GM23248 (cell line): Measurements from ENCODE around the gene IGSF21. TPM values are rescaled to one million over a fixed set of nuclear protein-coding genes. Genes with fewer than 3 reads are reported as not detected.

Experiments used
- DNase-seq: peaks from one replicate; pipeline ENCODE4 v3.0.0-alpha.2; 2015
- H2AFZ ChIP-seq: fragments of 200-600 bp; sonication (generic); 2 replicates; pipeline ENCODE4 v1.6.1; 2016; ENCODE audit warnings: antibody characterized with exemption
- H3F3A ChIP-seq: fragments of 200-600 bp; sonication (generic); 2 replicates; pipeline ENCODE4 v1.6.1; 2016; ENCODE audit warnings: mild to moderate bottlenecking, antibody characterized with exemption, mixed run types; ENCODE audit not compliant: insufficient read depth
- H3K27ac ChIP-seq: fragments of 200-600 bp; sonication (generic); 2 replicates; pipeline ENCODE4 v1.5.1; 2016; ENCODE audit warnings: mild to moderate bottlenecking
- H3K27me3 ChIP-seq: fragments of 200-600 bp; sonication (generic); replicated peaks from 2 replicates; pipeline ENCODE4 v1.6.1; 2016; ENCODE audit warnings: mild to moderate bottlenecking; ENCODE audit not compliant: insufficient read depth
- H3K36me3 ChIP-seq: fragments of 200-600 bp; sonication (generic); 2 replicates; pipeline ENCODE4 v1.6.1; 2016; ENCODE audit warnings: low read depth, mild to moderate bottlenecking
- H3K4me1 ChIP-seq: fragments of 200-600 bp; sonication (generic); 2 replicates; pipeline ENCODE4 v1.6.1; 2016; ENCODE audit warnings: mild to moderate bottlenecking; ENCODE audit not compliant: insufficient read depth
- H3K4me2 ChIP-seq: fragments of 200-600 bp; sonication (generic); one replicate; pipeline ENCODE4 v1.6.1; 2016; ENCODE audit warnings: mild to moderate bottlenecking; ENCODE audit not compliant: unreplicated experiment
- H3K4me3 ChIP-seq: fragments of 200-600 bp; sonication (generic); 2 replicates; pipeline ENCODE4 v1.5.1; 2016; ENCODE audit warnings: mild to moderate bottlenecking
- H3K79me2 ChIP-seq: fragments of 200-600 bp; sonication (generic); 2 replicates; pipeline ENCODE4 v1.6.1; 2016; ENCODE audit warnings: mild to moderate bottlenecking; ENCODE audit not compliant: insufficient read depth
- H3K9ac ChIP-seq: fragments of 200-600 bp; sonication (generic); 2 replicates; pipeline ENCODE4 v1.6.1; 2016; ENCODE audit warnings: mild to moderate bottlenecking
- H3K9me2 ChIP-seq: fragments of 200-600 bp; sonication (generic); 2 replicates; pipeline ENCODE4 v1.6.1; 2016; ENCODE audit warnings: mixed run types, mild to moderate bottlenecking, moderate library complexity; ENCODE audit not compliant: insufficient read depth
- H3K9me3 ChIP-seq: fragments of 200-600 bp; sonication (generic); one replicate; pipeline ENCODE4 v1.6.1; 2017; ENCODE audit warnings: low read depth
- H4K20me1 ChIP-seq: fragments of 200-600 bp; sonication (generic); 2 replicates; pipeline ENCODE4 v1.6.0; 2016; ENCODE audit not compliant: insufficient read depth
- EZH2 ChIP-seq: fragments of 200-600 bp; sonication (generic); IDR thresholded peaks from 2 replicates; pipeline ENCODE4 v1.6.1; 2018; ENCODE audit warnings: antibody characterized with exemption, mild to moderate bottlenecking; ENCODE audit not compliant: insufficient read depth, poor library complexity, severe bottlenecking
- EZH2phosphoT487 ChIP-seq: fragments of 200-600 bp; sonication (generic); IDR thresholded peaks from 2 replicates; pipeline ENCODE4 v1.6.1; 2018; ENCODE audit warnings: antibody characterized with exemption, moderate library complexity, mild to moderate bottlenecking, low read depth; ENCODE audit not compliant: insufficient read depth
- WGBS, 2 experiments: methylation state at CpG; one replicate each; pipeline ENCODE4 v1.1.6; 2015 to 2017; ENCODE audit warnings: low lambda C conversion rate in 2 of 2, low coverage in 1 of 2; ENCODE audit errors: missing lambda C conversion rate in 2 of 2; 5-methylcytosine and 5-hydroxymethylcytosine counted together
- in situ Hi-C: fragments of 300-500 bp; cut with MboI; formaldehyde crosslinking; loops from 2 replicates; pipeline ENCODE4 v1.15.0; 2020
- polyA plus RNA-seq: library from polyadenylated mRNA; unstranded; fragments of >200 nt; fragmentation: Nextera tagmentation; extraction: Ambion mirVana; gene quantifications from 2 replicates; pipeline ENCODE4 v1.2.1, GENCODE V29; 2016
- total RNA-seq: library from RNA; depleted of rRNA; stranded (reverse); fragments of >200 nt; shearing (Covaris generic); gene quantifications from 2 replicates; pipeline ENCODE4 v1.2.3, GENCODE V29; 2014

Gene IGSF21
- total and polyA plus RNA-seq, 2 experiments from 2014 or later, result not detected

DNA sequence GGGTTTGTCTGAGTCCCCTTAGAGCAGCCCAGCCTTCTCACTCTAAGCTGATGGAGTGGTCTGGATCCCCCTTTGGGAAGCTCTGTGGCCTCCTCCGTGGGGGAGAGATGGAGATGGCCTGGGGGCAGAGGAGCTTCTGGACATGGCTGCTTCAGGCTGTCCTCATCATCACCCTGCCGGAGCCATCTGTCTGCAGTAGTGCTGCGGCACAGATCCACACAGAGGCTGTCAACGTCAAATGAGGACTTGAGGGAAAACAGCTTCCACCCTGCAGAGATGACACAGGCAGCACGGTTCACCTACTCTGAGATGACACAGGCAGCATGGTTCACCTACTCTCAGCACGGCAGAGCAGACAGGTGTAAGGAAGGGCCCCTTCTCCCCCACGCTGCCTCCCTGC is 134.3 kb downstream of the IGSF21 start:
- Histone ChIP-seq H3K9ac (no peak overlapping the region), H4K20me1 (no peaks in the 10 kb centered on the region), H3K4me1 (no peaks in the 10 kb centered on the region), H3K4me3 (no peak overlapping the region), H3K27me3 (no peaks in the 10 kb centered on the region), H3K27ac (no peak overlapping the region), H3K79me2 (no peaks in the 10 kb centered on the region), H3K36me3 (no peaks in the 10 kb centered on the region), H3K9me2 (no peaks in the 10 kb centered on the region), H3K4me2 (no peak overlapping the region), H3K9me3 (no peaks in the 10 kb centered on the region), H2AFZ (no peak overlapping the region), H3F3A (no peaks in the 10 kb centered on the region)
- 15 to 19% methylated on average over 7 of the region's 7 CpGs for WGBS, 2 experiments
- TF ChIP-seq EZH2phosphoT487, result no peak
- TF ChIP-seq EZH2, result no peak
- no peak for DNase-seq
- in situ Hi-C loops, result no loop called here

DNA sequence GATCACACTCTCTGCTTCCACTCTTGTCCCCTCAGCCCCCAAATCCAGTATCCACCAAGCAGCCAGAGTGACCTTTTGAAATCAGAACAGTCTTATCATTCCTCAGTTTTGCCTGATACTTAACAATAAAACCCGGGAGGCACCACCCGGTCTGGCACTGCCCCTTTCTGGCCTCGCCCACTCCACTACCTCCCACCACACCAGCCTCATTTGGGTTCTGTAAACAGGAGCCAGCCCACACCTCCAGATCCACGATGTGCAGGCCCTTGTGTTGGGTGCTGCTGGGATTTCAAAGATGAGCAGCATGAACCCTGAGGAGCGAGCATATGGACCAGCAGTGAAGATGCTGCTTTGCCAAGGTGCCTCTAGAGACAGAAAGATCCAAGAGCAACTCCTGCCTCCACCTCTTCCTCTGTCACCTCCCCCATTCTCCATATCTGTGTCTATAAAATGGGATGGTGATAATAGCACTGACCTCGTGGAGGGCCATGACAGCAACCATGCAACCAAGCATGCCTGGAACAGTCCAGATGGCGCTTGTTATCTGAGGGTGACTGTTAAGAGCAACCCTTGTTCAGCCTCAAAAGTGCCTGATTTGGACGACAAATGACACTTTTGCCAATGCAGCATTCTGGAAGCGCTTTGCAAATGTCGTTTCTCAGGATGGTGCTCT is 136.0 kb downstream of the IGSF21 start:
- no peaks in the 10 kb centered on the region for H3F3A ChIP-seq
- H4K20me1 ChIP-seq, result no peaks in the 10 kb centered on the region
- H3K79me2 ChIP-seq, result no peaks in the 10 kb centered on the region
- TF ChIP-seq EZH2phosphoT487 (no peak), EZH2 (no peak)
- no peaks in the 10 kb centered on the region for H3K4me1 ChIP-seq
- H3K9me2 ChIP-seq, result no peaks in the 10 kb centered on the region
- no peaks in the 10 kb centered on the region for H3K9me3 ChIP-seq
- H3K4me3 ChIP-seq, result no peak overlapping the region
- no peaks in the 10 kb centered on the region for H3K36me3 ChIP-seq
- in situ Hi-C loops, result no loop called here
- no peak for DNase-seq
- no peak overlapping the region for H3K9ac ChIP-seq
- H3K27ac ChIP-seq, result no peak overlapping the region
- no peaks in the 10 kb centered on the region for H3K27me3 ChIP-seq
- H2AFZ ChIP-seq, result no peak overlapping the region
- WGBS, 2 experiments, result 18% methylated on average over 10 of the region's 10 CpGs
- no peak overlapping the region for H3K4me2 ChIP-seq

DNA sequence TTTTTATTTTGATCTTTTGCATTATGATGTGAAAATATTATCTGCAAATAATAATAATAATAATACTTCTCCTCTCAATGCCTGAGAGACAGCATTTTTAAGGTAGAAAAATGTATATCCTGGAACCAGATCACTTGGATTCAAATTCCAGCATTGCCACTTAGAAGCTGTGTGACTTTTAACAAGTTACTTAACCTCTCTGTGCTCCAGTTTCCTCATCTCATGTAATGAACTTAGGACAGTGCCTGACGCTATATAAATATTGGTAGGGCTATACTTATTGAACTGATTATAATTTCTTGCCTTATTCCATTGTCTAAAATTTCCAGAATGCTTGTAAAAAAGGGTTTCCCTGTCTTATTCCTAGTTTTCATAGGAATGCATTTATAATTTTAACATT is 137.2 kb downstream of the IGSF21 start:
- no peaks in the 10 kb centered on the region for H3K79me2 ChIP-seq
- in situ Hi-C loops, result no loop called here
- no peak overlapping the region for H3K4me3 ChIP-seq
- no peaks in the 10 kb centered on the region for H3F3A ChIP-seq
- no peaks in the 10 kb centered on the region for H3K9me2 ChIP-seq
- H3K9ac ChIP-seq, result no peak overlapping the region
- H3K27ac ChIP-seq, result no peak overlapping the region
- no peaks in the 10 kb centered on the region for H3K36me3 ChIP-seq
- 0% methylated on average over 1 of the region's 1 CpG for WGBS, 2 experiments
- no peak for DNase-seq
- no peaks in the 10 kb centered on the region for H4K20me1 ChIP-seq
- H3K4me1 ChIP-seq, result no peaks in the 10 kb centered on the region
- H3K9me3 ChIP-seq, result no peaks in the 10 kb centered on the region
- TF ChIP-seq EZH2 (no peak), EZH2phosphoT487 (no peak)
- no peaks in the 10 kb centered on the region for H3K27me3 ChIP-seq
- H3K4me2 ChIP-seq, result no peak overlapping the region
- H2AFZ ChIP-seq, result no peak overlapping the region

DNA sequence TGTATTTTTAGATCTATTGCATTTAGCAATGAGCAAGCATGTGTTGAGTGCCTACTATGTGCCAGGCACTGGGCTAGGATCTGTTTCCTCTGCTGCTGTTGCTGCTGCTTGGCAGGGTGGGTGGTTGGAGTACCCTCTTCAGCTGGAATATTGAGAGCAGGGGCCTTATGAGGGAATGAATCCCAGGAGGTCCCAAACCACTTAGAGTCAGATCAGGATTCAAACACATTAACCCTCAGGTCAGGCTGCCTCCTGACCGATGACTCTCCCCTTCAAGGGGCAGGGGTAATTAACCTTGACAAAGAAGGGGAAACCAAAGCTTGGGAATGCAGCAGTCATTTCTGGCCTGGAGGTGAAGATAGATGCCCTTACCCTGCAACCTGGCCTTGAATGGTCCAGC is 138.0 kb downstream of the IGSF21 start:
- no peaks in the 10 kb centered on the region for H3K27me3 ChIP-seq
- no peak overlapping the region for H3K9ac ChIP-seq
- no peaks in the 10 kb centered on the region for H3F3A ChIP-seq
- TF ChIP-seq EZH2 (no peak), EZH2phosphoT487 (no peak)
- in situ Hi-C loops, result no loop called here
- no peak overlapping the region for H3K4me2 ChIP-seq
- H3K4me3 ChIP-seq, result no peak overlapping the region
- no peaks in the 10 kb centered on the region for H3K36me3 ChIP-seq
- H3K4me1 ChIP-seq, result no peaks in the 10 kb centered on the region
- no peaks in the 10 kb centered on the region for H3K79me2 ChIP-seq
- no peaks in the 10 kb centered on the region for H4K20me1 ChIP-seq
- H2AFZ ChIP-seq, result no peak overlapping the region
- H3K27ac ChIP-seq, result no peak overlapping the region
- no peak for DNase-seq
- 0 to 5% methylated on average over 1 of the region's 1 CpG for WGBS, 2 experiments
- H3K9me2 ChIP-seq, result no peaks in the 10 kb centered on the region
- no peaks in the 10 kb centered on the region for H3K9me3 ChIP-seq

DNA sequence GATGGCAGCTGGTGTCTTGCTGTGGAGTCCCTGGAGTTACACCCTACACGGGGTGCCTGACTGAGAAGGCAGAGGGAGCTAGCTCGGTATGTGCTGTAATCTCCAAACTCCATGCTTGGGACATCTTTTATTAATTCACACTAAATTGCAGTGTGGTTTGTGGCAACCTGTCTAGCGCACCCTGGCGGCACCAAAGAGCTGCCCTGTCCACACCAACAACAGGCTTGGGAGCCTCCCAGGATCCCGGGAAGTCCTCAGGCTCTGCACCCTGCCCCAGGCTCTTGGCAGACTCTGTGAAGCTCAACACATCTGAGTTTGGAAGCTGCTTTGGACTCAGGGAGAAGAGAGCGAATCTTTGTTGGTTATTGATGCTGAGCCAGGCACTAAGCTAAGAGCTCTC is 138.9 kb downstream of the IGSF21 start:
- no peaks in the 10 kb centered on the region for H3K79me2 ChIP-seq
- H4K20me1 ChIP-seq, result no peaks in the 10 kb centered on the region
- 25 to 36% methylated on average over 6 of the region's 6 CpGs for WGBS, 2 experiments
- H3K27me3 ChIP-seq, result no peaks in the 10 kb centered on the region
- no peaks in the 10 kb centered on the region for H3F3A ChIP-seq
- no peak for DNase-seq
- H3K9me2 ChIP-seq, result no peaks in the 10 kb centered on the region
- no peak overlapping the region for H3K4me3 ChIP-seq
- H3K4me1 ChIP-seq, result no peaks in the 10 kb centered on the region
- no peak overlapping the region for H3K9ac ChIP-seq
- no peaks in the 10 kb centered on the region for H3K9me3 ChIP-seq
- in situ Hi-C loops, result no loop called here
- no peak overlapping the region for H3K27ac ChIP-seq
- TF ChIP-seq EZH2 (no peak), EZH2phosphoT487 (no peak)
- H3K4me2 ChIP-seq, result no peak overlapping the region
- no peak overlapping the region for H2AFZ ChIP-seq
- H3K36me3 ChIP-seq, result no peaks in the 10 kb centered on the region
